ENCODE data around the gene HAUS8. TPM values are rescaled to one million over a fixed set of nuclear protein-coding genes. Genes with fewer than 3 reads are reported as not detected.

The HAUS8 gene
- total RNA-seq, 4 donors from 2014 or later = 0.97 to 4.5 (median 3.3) TPM

GRCh38 chr19:17043744-17044143 is 31.5 kb downstream of the HAUS8 start:
- DNase-seq (no peak), ATAC-seq (no peak)
- Histone ChIP-seq H3K4me1 (no peaks in the 10 kb centered on the region), H3K4me3 (no peak overlapping the region), H3K36me3 (peaks cover 0 to under 1% of the 10 kb centered on the region in 2 donors), H3K27me3 (peaks cover 2 to 14% (median 4%) of the 10 kb centered on the region in 3 donors), H3K9me3 (no peaks in the 10 kb centered on the region), H3K27ac (no peak overlapping the region)
- in situ Hi-C loops (cut with MboI; ENCODE audit: low sequenced_read_pairs in 4 of 4) = loop anchor here in 2 of 4 donors (25.0 kb wide), 1 partner anchor 281 kb away; no protein-coding TSS in a partner anchor
- intact Hi-C loops (cut with DNase I; ENCODE audit: low total_unique reads) = no loop called here
- TF ChIP-seq POLR2A (IDR thresholded peaks at IDR 0.05) = no peak
- TF ChIP-seq, protein P1, sequence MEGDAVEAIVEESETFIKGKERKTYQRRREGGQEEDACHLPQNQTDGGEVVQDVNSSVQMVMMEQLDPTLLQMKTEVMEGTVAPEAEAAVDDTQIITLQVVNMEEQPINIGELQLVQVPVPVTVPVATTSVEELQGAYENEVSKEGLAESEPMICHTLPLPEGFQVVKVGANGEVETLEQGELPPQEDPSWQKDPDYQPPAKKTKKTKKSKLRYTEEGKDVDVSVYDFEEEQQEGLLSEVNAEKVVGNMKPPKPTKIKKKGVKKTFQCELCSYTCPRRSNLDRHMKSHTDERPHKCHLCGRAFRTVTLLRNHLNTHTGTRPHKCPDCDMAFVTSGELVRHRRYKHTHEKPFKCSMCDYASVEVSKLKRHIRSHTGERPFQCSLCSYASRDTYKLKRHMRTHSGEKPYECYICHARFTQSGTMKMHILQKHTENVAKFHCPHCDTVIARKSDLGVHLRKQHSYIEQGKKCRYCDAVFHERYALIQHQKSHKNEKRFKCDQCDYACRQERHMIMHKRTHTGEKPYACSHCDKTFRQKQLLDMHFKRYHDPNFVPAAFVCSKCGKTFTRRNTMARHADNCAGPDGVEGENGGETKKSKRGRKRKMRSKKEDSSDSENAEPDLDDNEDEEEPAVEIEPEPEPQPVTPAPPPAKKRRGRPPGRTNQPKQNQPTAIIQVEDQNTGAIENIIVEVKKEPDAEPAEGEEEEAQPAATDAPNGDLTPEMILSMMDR (IDR thresholded peaks at IDR 0.05 in 4 of 5, conservative IDR thresholded peaks at IDR 0.05 in 1 of 5) = no peak

GRCh38 chr19:17041976-17042375 is 33.3 kb downstream of the HAUS8 start:
- ATAC-seq = peak in 1 of 2 donors; percentile 52
- Histone ChIP-seq H3K4me3 (no peak overlapping the region), H3K4me1 (no peaks in the 10 kb centered on the region), H3K36me3 (no peaks in the 10 kb centered on the region), H3K9me3 (no peaks in the 10 kb centered on the region), H3K27me3 (peaks cover 2 to 14% (median 4%) of the 10 kb centered on the region in 3 donors), H3K27ac (peak overlapping the region in 3 of 4 donors; percentile 54 to 70 (median 59))
- no peak for DNase-seq
- no peak for TF ChIP-seq POLR2A (IDR thresholded peaks at IDR 0.05)
- TF ChIP-seq, protein P1 (IDR thresholded peaks at IDR 0.05 in 4 of 5, conservative IDR thresholded peaks at IDR 0.05 in 1 of 5) = no peak
- intact Hi-C loops (cut with DNase I; ENCODE audit: low total_unique reads) = no loop called here
- in situ Hi-C loops (cut with MboI; ENCODE audit: low sequenced_read_pairs in 4 of 4) = loop anchor here in 2 of 4 donors (25.0 kb wide), 1 partner anchor 280 kb away; no protein-coding TSS in a partner anchor

- Histone ChIP-seq H3K27me3 (peaks cover 7 to 14% (median 10%) of the 10 kb centered on the region in 3 donors), H3K36me3 (no peaks in the 10 kb centered on the region), H3K4me3 (no peak overlapping the region), H3K4me1 (no peaks in the 10 kb centered on the region), H3K9me3 (no peaks in the 10 kb centered on the region), H3K27ac (no peak overlapping the region)
- in situ Hi-C loops (cut with MboI; ENCODE audit: low sequenced_read_pairs in 4 of 4) (loop anchor here in 2 of 4 donors (25.0 kb wide), 1 partner anchor 276 kb away; no protein-coding TSS in a partner anchor), intact Hi-C loops (cut with DNase I; ENCODE audit: low total_unique reads) (no loop called here)
- TF ChIP-seq, protein P1 (IDR thresholded peaks at IDR 0.05 in 4 of 5, conservative IDR thresholded peaks at IDR 0.05 in 1 of 5) = no peak
- TF ChIP-seq POLR2A (IDR thresholded peaks at IDR 0.05) = no peak
- DNase-seq = no peak
- ATAC-seq = no peak
Observed at GRCh38 chr19:17037966-17038500, 37.2 kb downstream of the HAUS8 start.

DNA sequence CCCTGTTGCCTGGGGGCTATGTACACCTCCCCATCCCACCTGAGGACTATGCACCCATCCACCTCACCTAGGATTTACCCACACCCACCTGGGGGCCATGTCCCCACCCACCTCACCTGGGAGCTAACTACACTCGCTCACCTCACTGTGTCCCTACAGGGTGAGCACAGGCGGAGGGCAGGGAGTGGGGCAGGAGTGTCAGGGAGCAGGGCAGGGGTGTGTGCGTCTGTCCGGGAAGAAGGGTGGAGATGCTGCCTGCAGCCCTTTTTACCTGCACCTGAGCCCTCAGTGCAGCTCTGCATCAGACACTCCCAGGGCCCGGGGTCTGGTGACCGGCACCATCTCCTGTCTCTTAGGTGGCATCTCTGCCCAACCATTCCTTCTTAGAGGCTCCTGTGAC is 38.1 kb downstream of the HAUS8 start:
- no peak for ATAC-seq
- intact Hi-C loops (cut with DNase I; ENCODE audit: low total_unique reads) = no loop called here
- Histone ChIP-seq H3K4me1 (no peaks in the 10 kb centered on the region), H3K36me3 (no peaks in the 10 kb centered on the region), H3K9me3 (no peaks in the 10 kb centered on the region), H3K27ac (no peak overlapping the region), H3K4me3 (no peak overlapping the region), H3K27me3 (peaks cover 7 to 10% (median 8%) of the 10 kb centered on the region in 3 donors)
- DNase-seq = no peak
- in situ Hi-C loops (cut with MboI; ENCODE audit: low sequenced_read_pairs in 4 of 4) = loop anchor here in 2 of 4 donors (25.0 kb wide), 1 partner anchor 275 kb away; no protein-coding TSS in a partner anchor
- TF ChIP-seq, protein P1 (IDR thresholded peaks at IDR 0.05 in 4 of 5, conservative IDR thresholded peaks at IDR 0.05 in 1 of 5) = no peak
- TF ChIP-seq POLR2A (IDR thresholded peaks at IDR 0.05) = no peak
